OCI-LY7 (cell line): Measurements from ENCODE around the gene RFK.

Experiments used
- EZH2phosphoT487 ChIP-seq: fragments of 200-600 bp; sonication (generic); IDR thresholded peaks from 2 replicates; pipeline ENCODE4 v1.6.1; 2018; ENCODE audit warnings: low read depth, borderline replicate concordance, mild to moderate bottlenecking, mixed run types, antibody characterized with exemption, low read length, moderate library complexity, mixed read lengths
- TF ChIP-seq, protein P1 (sequence below): fragments of 200-600 bp; sonication (generic); conservative IDR thresholded peaks from 2 replicates; pipeline ENCODE4 v1.5.1; 2014; ENCODE audit warnings: mild to moderate bottlenecking, antibody characterized with exemption, low read length, moderate library complexity, mixed read lengths

DNA sequence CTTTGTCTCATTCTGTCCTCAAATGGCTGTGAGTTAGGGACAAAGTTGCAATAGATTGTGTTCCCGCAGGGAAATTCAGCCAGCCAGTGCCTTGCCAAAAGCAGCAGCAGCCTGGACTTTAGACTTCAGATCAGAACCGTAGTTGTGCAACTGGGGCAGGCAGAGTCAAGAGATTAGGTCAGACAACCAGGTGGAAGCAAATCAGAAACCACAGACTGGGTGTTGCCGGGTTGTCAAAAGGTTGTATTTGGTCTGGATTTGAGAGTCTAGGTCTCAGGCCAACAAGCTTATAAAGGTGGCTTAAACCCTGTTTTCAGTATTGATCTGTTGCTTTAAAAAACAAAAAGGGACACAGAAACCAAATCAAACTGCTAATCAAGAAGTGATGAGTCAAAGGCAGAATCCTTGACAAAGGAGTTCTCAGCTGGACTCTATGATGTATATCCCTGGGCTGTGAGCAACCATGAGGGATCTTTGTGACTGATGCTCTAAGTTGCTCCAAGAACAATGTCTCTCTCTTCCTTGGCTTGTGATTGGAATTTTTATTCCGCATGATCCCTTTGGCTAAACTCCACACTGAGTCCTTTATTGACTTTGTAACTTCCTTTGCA, 20.9 kb downstream of the RFK start:
- TF ChIP-seq, protein P1, sequence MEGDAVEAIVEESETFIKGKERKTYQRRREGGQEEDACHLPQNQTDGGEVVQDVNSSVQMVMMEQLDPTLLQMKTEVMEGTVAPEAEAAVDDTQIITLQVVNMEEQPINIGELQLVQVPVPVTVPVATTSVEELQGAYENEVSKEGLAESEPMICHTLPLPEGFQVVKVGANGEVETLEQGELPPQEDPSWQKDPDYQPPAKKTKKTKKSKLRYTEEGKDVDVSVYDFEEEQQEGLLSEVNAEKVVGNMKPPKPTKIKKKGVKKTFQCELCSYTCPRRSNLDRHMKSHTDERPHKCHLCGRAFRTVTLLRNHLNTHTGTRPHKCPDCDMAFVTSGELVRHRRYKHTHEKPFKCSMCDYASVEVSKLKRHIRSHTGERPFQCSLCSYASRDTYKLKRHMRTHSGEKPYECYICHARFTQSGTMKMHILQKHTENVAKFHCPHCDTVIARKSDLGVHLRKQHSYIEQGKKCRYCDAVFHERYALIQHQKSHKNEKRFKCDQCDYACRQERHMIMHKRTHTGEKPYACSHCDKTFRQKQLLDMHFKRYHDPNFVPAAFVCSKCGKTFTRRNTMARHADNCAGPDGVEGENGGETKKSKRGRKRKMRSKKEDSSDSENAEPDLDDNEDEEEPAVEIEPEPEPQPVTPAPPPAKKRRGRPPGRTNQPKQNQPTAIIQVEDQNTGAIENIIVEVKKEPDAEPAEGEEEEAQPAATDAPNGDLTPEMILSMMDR, result no peak
- TF ChIP-seq EZH2phosphoT487, result no peak
